ENCODE results near the gene TSSC4.

The TSSC4 gene

GRCh38 chr11:2387266-2387987 is 13.1 kb upstream of the TSSC4 start:
- peak; percentile 56 for DNase-seq

DNA sequence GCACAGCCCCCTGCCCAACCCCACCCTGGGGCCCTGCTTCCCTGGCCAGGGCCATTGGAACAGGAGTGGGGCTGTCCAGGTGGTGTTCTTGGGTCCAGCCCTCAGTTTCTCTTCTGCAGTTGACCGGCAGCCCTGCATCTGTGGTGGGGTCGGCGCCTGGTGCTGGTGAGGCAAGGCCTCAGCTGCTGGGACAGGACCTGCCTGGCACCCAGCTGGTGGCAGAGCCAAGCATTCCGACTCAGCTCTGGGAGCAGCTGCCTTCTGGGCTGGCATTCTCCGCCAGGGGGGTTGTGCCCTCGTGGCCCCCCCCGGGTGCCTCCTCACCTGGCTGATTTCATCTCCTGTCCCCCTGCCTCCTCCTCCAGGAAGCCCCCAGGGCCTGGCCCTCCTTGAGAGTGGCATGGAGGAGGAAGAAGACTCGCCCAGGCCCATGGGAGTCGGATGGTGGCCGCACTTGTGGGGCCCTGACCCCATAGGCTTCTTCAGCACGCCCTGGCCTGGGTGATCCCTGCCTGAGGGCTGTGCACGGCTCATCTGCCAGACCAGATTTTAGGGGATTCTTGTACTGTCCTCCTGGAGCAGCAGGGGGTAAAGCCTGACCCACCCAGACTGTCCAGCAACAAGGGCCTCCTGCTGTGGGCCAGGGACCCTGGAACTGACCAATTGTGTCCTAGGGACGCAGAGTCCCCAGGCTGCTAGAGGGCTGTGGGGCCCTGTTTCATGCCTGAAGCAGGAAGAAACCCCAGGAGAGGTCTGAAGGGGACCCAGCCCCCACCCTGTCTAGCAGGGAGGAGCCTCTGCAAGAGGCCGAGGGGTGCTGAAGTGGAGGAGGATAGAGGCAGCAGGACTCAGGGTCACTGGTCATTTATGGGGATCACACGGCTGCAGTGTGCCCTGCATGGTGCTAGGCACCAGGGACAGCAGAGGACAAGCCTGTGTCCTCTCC is 11.8 kb upstream of the TSSC4 start:
- DNase-seq: no peak

DNA sequence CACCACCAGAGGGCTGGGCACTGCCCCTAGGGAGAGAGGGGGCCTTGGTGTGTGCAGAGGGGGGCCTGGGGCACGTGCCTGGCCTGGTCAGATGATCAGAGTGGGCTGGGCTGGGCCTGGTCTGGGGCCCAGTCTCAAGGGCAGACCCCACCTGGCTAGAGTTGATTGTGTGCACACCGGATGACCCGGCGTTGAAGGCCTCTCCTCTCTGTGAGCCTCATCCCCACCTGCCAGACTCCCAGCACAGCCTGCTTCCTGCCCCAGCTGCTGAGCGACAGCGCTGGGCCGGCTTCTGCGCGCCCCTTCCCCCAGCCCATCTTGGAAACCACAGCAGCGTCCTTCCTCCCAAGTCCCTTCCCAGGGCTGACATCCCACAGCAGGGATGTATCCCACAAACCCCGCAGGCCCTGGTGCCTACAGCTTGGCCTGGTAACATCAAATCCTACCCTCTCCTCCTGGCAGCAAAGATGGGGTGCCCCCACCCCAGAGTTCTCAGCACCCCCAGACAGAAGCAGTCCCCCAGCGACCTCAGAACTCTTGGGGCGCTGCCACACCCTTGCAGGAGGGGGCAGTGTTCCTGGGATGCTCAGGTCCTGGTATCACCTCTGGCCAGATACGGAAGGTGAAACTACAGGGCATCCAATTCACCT is 11.0 kb upstream of the TSSC4 start:
- no peak for DNase-seq

GRCh38 chr11:2390091-2390724 is 10.3 kb upstream of the TSSC4 start:
- DNase-seq: no peak

- DNase-seq: no peak
Observed at GRCh38 chr11:2390725-2391151, 9.8 kb upstream of the TSSC4 start.

DNA sequence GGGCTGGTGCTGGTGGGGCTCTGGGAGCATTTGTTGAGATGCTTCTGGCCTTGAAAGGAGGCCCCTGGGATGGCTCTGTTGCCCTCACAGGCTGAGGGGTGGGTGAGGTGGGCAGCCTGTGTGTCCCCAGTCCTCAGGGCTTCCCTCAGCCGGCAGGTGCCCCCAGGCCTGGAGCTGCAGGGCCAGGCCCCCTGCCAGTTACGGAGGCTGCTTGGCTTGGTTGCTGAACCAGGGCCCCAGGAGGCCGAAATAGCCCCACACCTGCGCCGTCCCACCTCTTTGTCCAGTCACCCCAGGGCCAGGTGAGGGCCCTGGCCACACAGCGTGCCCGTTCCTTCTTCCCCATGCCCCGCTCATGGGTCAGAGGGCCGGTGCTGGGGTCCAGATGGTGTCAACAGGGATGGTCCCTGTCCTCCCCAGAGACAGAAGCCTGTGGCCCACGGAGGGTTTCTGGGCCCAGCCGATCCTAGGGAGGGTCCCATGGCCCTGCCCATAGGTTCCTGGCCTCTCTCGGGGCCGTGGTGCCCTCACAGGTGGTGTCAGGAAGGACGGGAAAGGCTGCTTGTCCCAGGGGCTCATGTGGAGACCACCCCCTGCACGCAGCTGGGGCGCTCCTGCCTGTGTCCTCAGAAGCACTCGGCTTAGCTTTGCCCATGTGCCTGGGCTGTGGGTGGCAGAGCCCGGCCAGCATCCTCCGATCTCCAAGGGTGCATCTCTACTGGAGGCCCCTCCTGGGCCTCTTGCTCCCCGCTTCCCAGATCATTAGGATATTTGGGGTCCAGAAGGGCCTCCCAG is 9.2 kb upstream of the TSSC4 start:
- DNase-seq: no peak

DNA sequence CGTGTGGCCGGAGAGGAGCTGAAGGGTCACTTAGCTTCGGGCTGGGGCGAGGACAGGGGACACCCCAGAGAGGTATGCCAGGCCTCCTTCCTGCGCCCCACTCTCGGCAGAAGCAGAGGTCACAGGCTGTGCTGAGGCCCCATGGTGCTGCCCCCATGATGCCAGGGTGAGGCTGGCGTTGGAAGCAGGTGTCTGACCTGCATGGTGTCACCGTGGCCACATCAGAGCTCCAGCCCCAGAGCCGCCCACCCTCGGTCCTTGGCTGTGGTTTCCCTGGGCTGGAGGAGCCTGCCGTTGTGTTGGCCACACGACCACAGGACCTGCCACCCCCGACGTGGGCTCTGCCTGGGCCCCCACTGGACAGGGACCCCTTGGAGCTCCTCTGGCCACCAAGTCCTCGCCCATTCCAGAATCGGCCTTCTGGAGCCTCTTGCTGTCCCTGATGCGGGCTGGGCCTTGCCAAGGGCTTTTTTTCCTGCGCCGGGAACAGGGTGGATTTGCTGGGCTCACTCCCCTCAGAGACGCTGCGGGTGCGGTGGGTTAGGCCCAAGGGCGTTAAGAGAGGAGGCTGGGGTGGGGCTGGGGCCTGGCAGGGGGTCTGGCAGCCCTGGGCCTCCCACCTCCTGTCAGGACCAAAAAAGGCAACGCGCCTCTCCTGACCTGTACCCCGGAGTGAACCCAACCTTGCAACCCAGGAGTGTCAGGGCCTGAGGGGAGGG is 8.2 kb upstream of the TSSC4 start:
- DNase-seq: no peak

GRCh38 chr11:2393111-2393868 is 7.3 kb upstream of the TSSC4 start:
- no peak for DNase-seq

- DNase-seq: no peak
Observed at GRCh38 chr11:2393941-2394817, 6.4 kb upstream of the TSSC4 start.

- no peak for DNase-seq
Observed at GRCh38 chr11:2394818-2395105, 5.8 kb upstream of the TSSC4 start.

- DNase-seq: no peak
Observed at GRCh38 chr11:2395211-2395730, 5.3 kb upstream of the TSSC4 start.

DNA sequence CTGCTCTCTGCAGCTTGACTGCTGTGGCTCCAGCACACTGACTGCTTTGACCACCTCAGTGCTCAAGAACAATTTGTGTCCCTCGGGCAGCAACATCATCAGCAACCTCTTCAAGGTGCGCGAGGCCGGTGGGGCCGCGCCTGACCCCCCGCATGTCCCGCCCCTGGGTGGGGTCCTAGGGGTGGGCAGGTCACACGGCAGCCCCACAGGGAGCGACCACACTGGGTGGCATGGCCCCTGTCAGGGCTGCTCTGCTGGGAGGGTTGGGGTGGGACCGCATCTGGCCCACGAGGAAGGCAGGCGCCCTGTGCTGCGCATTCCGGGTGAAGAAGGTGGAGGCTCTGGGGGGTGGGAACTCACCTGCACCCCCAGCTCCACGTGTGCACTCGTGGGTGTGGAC is 4.7 kb upstream of the TSSC4 start:
- DNase-seq: no peak

DNA sequence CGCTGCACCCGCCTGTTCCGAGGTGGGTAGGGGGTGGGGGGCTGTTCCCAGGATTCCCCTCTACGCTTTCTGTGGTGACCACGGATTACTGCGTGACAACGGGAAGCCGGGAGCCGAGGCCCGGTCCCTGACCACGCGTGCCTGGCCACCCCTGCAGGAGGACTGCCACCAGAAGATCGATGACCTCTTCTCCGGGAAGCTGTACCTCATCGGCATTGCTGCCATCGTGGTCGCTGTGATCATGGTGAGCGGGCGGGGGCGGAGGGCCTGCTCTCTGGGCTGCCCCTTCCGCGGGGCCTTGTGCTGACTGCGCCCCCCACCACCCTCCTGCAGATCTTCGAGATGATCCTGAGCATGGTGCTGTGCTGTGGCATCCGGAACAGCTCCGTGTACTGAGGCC is 4.1 kb upstream of the TSSC4 start:
- DNase-seq: no peak

- DNase-seq: no peak
Observed at GRCh38 chr11:2397005-2397404, 3.5 kb upstream of the TSSC4 start.

DNA sequence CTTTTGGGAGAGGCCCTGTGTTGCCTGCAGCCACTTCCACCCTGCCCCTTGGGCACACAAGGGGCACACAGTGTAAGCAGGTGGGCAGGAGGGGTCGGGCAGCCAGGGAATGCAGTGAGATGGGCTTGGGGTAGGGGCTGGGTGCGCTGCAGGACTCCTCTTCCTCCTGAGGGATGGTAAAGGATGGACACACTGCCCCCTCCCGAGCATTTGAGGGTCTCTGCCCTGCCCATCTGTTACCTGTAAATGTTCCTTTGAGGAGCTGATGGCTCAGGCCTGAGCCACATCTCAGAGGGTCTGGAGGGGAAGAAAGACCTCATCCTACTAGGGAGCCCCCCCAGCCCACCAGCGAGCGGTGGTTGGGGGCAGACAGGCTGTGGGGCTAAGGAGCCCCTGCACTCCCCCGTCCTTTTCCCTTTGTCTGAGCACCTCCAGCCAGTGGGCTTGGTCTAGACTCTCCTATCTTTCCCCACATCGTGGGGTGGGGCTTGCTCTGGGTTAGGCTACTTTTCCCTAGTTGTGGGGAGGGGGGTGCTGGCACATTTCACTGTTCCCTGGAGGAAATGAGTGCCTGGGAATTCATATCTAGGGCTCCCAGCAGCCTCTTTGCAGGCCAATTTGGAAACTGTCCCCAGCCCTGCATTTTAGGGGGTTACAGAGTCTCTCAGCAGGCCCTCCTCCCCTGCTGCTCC is 1.7 kb upstream of the TSSC4 start:
- no peak for DNase-seq

DNA sequence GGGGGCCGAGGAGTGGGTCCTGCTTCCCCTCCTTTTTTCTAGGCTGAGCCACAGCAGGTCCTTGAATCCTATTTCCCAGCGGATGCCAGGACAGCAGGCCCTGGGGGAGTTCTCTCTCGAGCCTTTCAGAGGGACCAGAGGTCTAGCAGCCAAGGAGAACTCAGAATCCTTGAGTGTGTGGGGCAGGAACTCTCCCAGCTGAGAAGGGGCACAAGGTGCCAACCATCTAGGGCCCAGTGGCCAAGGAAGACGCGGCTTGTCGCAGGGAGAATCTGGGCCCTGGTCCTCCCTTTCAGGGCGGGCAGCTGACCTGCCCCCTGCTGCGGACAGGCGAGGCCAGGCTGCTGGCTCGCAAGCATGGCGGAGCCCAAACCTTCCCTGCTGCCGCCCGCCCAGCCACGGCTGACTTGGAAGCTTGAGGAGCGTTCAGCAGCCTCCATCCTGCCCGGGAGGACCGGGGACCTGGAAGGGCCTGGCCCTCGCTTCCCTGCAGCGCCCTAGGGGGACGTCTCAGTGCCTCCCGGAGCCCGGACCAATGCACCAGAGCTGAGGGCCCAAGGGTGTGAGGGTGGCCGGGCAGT is 972 bp upstream of the TSSC4 start:
- DNase-seq: no peak

- no peak for DNase-seq
Observed at GRCh38 chr11:2400762-2401435, 349 bp downstream of the TSSC4 start.

DNA sequence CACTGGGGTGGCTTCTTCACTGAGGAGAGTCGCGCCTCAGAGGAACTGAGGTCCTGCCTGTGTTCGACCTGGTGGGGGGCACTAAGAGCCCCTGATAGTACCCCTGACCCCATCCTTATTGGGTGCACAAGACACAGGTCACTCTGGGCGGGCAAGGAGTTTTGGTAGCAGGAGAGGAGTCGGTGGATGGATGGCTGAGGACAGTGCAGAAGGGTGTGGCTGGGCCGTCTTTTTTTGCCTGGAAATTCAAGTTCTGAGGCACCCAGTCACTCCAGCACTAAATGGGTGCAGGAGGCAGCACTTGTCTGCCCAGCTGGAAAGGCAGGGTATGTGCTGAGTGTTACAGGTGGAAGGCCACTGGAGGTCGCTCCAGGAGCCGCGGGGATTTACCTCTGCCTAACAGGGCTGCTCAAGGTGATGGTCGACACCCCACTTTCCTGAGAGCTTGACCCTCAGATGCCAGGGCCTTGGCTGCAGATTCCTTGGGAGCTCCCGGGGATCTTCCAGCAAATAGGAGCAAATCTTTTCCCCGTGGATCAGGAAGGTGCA is 960 bp downstream of the TSSC4 start:
- no peak for DNase-seq
